MM.1S (cell line): ENCODE results near the gene CAP2.

Source experiments
- DNase-seq: peaks from one replicate; pipeline ENCODE4 v3.0.0-alpha.2; 2015
- H2AFZ ChIP-seq: fragments of 300-600 bp; sonication (generic); 2 replicates; pipeline ENCODE4 v1.6.0; 2016; ENCODE audit warnings: antibody characterized with exemption, low read length
- H3F3A ChIP-seq: fragments of 300-600 bp; sonication (generic); 2 replicates; pipeline ENCODE4 v1.6.1; 2016; ENCODE audit warnings: mild to moderate bottlenecking, antibody characterized with exemption, low read length, moderate library complexity, mixed read lengths; ENCODE audit not compliant: insufficient read depth
- H3K27ac ChIP-seq: fragments of 300-600 bp; sonication (generic); 2 replicates; pipeline ENCODE4 v1.5.1; 2016; ENCODE audit warnings: mild to moderate bottlenecking, low read length
- H3K27me3 ChIP-seq: fragments of 300-600 bp; sonication (generic); replicated peaks from 2 replicates; pipeline ENCODE4 v1.6.0; 2016; ENCODE audit warnings: low read length; ENCODE audit not compliant: insufficient read depth
- H3K36me3 ChIP-seq: fragments of 300-600 bp; sonication (generic); replicated peaks from 2 replicates; pipeline ENCODE4 v1.6.1; 2016; ENCODE audit warnings: mild to moderate bottlenecking, low read length, mixed read lengths; ENCODE audit not compliant: insufficient read depth
- H3K4me1 ChIP-seq: fragments of 300-600 bp; sonication (generic); 2 replicates; pipeline ENCODE4 v1.6.1; 2016; ENCODE audit warnings: low read length, mixed read lengths
- H3K4me2 ChIP-seq: fragments of 300-600 bp; sonication (generic); 2 replicates; pipeline ENCODE4 v1.6.0; 2016; ENCODE audit warnings: low read depth, low read length
- H3K4me3 ChIP-seq: fragments of 300-600 bp; sonication (generic); 2 replicates; pipeline ENCODE4 v1.5.1; 2016; ENCODE audit warnings: low read length, mixed read lengths
- H3K79me2 ChIP-seq: fragments of 300-600 bp; sonication (generic); 2 replicates; pipeline ENCODE4 v1.6.1; 2016; ENCODE audit warnings: mixed run types, low read length, mixed read lengths
- H3K9ac ChIP-seq: fragments of 300-600 bp; sonication (generic); 2 replicates; pipeline ENCODE4 v1.6.1; 2016; ENCODE audit warnings: low read length, mixed read lengths
- H3K9me2 ChIP-seq: fragments of 300-600 bp; sonication (generic); replicated peaks from 2 replicates; pipeline ENCODE4 v1.6.1; 2016; ENCODE audit warnings: mild to moderate bottlenecking, low read length, mixed read lengths; ENCODE audit not compliant: insufficient read depth
- H3K9me3 ChIP-seq: fragments of 300-600 bp; sonication (generic); replicated peaks from 2 replicates; pipeline ENCODE4 v1.6.1; 2016; ENCODE audit warnings: mild to moderate bottlenecking, low read length, mixed read lengths; ENCODE audit not compliant: insufficient read depth
- H4K20me1 ChIP-seq: fragments of 300-600 bp; sonication (generic); 2 replicates; pipeline ENCODE4 v1.6.1; 2016; ENCODE audit warnings: mild to moderate bottlenecking, low read length, moderate library complexity, mixed read lengths; ENCODE audit not compliant: insufficient read depth
- CTCF ChIP-seq: fragments of 300-600 bp; sonication (generic); IDR thresholded peaks from 2 replicates; pipeline ENCODE4 v1.5.1; 2016; ENCODE audit warnings: antibody characterized with exemption, low read length, mixed read lengths
- EZH2 ChIP-seq: fragments of 300-600 bp; sonication (generic); optimal IDR thresholded peaks from 2 replicates; pipeline ENCODE3; 2017; ENCODE audit warnings: low read depth, mild to moderate bottlenecking, antibody characterized with exemption, low read length, mixed read lengths
- EZH2phosphoT487 ChIP-seq: fragments of 300-600 bp; sonication (generic); IDR thresholded peaks from 2 replicates; pipeline ENCODE4 v1.6.1; 2018; ENCODE audit warnings: antibody characterized with exemption, low read length

CAP2 gene

GRCh38 chr6:17562636-17563035 lies 169.2 kb downstream of the CAP2 start:
- no peaks in the 10 kb centered on the region for H3K9me2 ChIP-seq
- no peak overlapping the region for H2AFZ ChIP-seq
- no peak overlapping the region for H3K4me2 ChIP-seq
- TF ChIP-seq EZH2phosphoT487, result no peak
- TF ChIP-seq EZH2, result no peak
- no peak for TF ChIP-seq CTCF
- DNase-seq, result no peak
- no peaks in the 10 kb centered on the region for H3K4me1 ChIP-seq
- no peaks in the 10 kb centered on the region for H3K36me3 ChIP-seq
- H3K9me3 ChIP-seq, result no peaks in the 10 kb centered on the region
- H3F3A ChIP-seq, result no peaks in the 10 kb centered on the region
- no peaks in the 10 kb centered on the region for H3K27me3 ChIP-seq
- H3K4me3 ChIP-seq, result no peak overlapping the region
- no peaks in the 10 kb centered on the region for H3K79me2 ChIP-seq
- H3K27ac ChIP-seq, result no peak overlapping the region
- no peaks in the 10 kb centered on the region for H4K20me1 ChIP-seq
- no peak overlapping the region for H3K9ac ChIP-seq

GRCh38 chr6:17565399-17565798 lies 172.0 kb downstream of the CAP2 start:
- H3K4me1 ChIP-seq, result no peaks in the 10 kb centered on the region
- DNase-seq, result no peak
- no peaks in the 10 kb centered on the region for H4K20me1 ChIP-seq
- H3K27me3 ChIP-seq, result no peaks in the 10 kb centered on the region
- H3K4me2 ChIP-seq, result no peak overlapping the region
- no peaks in the 10 kb centered on the region for H3K79me2 ChIP-seq
- no peak overlapping the region for H3K4me3 ChIP-seq
- TF ChIP-seq EZH2phosphoT487 (no peak), EZH2 (no peak), CTCF (no peak)
- H3K27ac ChIP-seq, result no peak overlapping the region
- H3K36me3 ChIP-seq, result no peaks in the 10 kb centered on the region
- no peak overlapping the region for H2AFZ ChIP-seq
- no peaks in the 10 kb centered on the region for H3K9me2 ChIP-seq
- no peaks in the 10 kb centered on the region for H3F3A ChIP-seq
- H3K9me3 ChIP-seq, result no peaks in the 10 kb centered on the region
- H3K9ac ChIP-seq, result no peak overlapping the region

- Histone ChIP-seq H3K27me3 (no peaks in the 10 kb centered on the region), H3K9me2 (no peaks in the 10 kb centered on the region), H3K27ac (no peak overlapping the region), H3F3A (no peaks in the 10 kb centered on the region), H2AFZ (no peak overlapping the region), H3K4me1 (no peaks in the 10 kb centered on the region), H3K36me3 (no peaks in the 10 kb centered on the region), H4K20me1 (no peaks in the 10 kb centered on the region), H3K9me3 (no peaks in the 10 kb centered on the region), H3K4me3 (no peak overlapping the region), H3K4me2 (no peak overlapping the region), H3K79me2 (no peaks in the 10 kb centered on the region), H3K9ac (no peak overlapping the region)
- no peak for DNase-seq
- no peak for TF ChIP-seq CTCF
- no peak for TF ChIP-seq EZH2
- no peak for TF ChIP-seq EZH2phosphoT487
Observed at GRCh38 chr6:17574866-17575560, 181.6 kb downstream of the CAP2 start.
